HUES64 (cell line): ENCODE results near the gene SLC8B1.

ENCODE experiments used
- H3K27ac ChIP-seq: 2 replicates; pipeline ENCODE4 v1.7.0; 2013; ENCODE audit warnings: low read depth, low read length, inconsistent platforms
- H3K27me3 ChIP-seq: 2 replicates; pipeline ENCODE4 v1.6.1; 2013; ENCODE audit warnings: mild to moderate bottlenecking, low read length; ENCODE audit not compliant: insufficient read depth
- H3K36me3 ChIP-seq: 2 replicates; pipeline ENCODE4 v1.6.1; 2013; ENCODE audit warnings: mild to moderate bottlenecking, low read length; ENCODE audit not compliant: insufficient read depth
- H3K4me1 ChIP-seq: 2 replicates; pipeline ENCODE4 v1.6.1; 2013; ENCODE audit warnings: mild to moderate bottlenecking, low read length, moderate library complexity; ENCODE audit not compliant: insufficient read depth
- H3K4me3 ChIP-seq: 2 replicates; pipeline ENCODE4 v1.5.1; 2013; ENCODE audit warnings: mild to moderate bottlenecking, low read length, moderate library complexity
- H3K9ac ChIP-seq: 2 replicates; pipeline ENCODE4 v1.6.1; 2013; ENCODE audit warnings: mild to moderate bottlenecking, low read depth, low read length
- H3K9me3 ChIP-seq: 2 replicates; pipeline ENCODE4 v1.6.1; 2013; ENCODE audit warnings: low read depth, low read length; ENCODE audit not compliant: insufficient read depth
- WGBS: fragments of 150-250, 120-280 bp; methylation state at CpG from one replicate; pipeline ENCODE4 v1.1.7; 2013; ENCODE audit warnings: missing lambda C conversion rate; 5-methylcytosine and 5-hydroxymethylcytosine counted together

Gene SLC8B1

GRCh38 chr12:113266106-113266895, 68.6 kb downstream of the SLC8B1 start:
- peaks cover 16% of the 10 kb centered on the region; the same call in 1 of the 2 replicates for H3K36me3 ChIP-seq
- H3K9me3 ChIP-seq = no peaks in the 10 kb centered on the region
- no peaks in the 10 kb centered on the region for H3K4me1 ChIP-seq
- no peak overlapping the region for H3K4me3 ChIP-seq
- 95% methylated on average over 23 of the region's 23 CpGs for whole genome bisulfite sequencing
- H3K27ac ChIP-seq = no peak overlapping the region
- H3K27me3 ChIP-seq = no peaks in the 10 kb centered on the region
- no peak overlapping the region for H3K9ac ChIP-seq

DNA sequence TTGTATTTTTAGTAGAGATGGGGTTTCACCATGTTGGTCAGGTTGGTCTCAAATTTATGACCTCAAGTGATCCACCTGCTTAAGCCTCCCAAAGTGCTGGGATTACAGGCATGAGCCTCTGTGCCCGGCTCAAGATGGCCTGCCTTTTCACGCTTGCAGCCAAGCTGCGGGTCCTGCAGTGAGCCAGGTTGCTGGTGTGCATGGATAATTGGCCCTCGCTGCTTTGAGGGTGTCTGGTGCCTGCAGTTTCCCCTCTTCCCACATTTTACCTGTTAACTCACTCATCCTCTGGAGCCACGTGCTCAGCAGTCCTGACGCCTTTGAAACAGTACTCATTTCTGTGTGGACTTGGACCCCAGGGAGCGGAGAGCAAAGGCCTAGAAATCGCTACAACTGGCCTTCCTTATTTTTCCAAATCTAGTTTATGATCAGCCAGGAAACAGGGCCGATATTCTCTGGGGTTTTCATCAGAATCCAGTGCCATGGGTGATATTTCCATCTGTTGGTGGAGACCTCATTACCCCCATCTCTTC, 71.4 kb downstream of the SLC8B1 start:
- H3K9me3 ChIP-seq = no peaks in the 10 kb centered on the region
- H3K27ac ChIP-seq = no peak overlapping the region
- no peak overlapping the region for H3K4me3 ChIP-seq
- no peaks in the 10 kb centered on the region for H3K27me3 ChIP-seq
- 96% methylated on average over 9 of the region's 9 CpGs for WGBS
- H3K36me3 ChIP-seq = peaks cover 9% of the 10 kb centered on the region; the same call in 1 of the 2 replicates
- H3K9ac ChIP-seq = no peak overlapping the region
- H3K4me1 ChIP-seq = peaks cover 5% of the 10 kb centered on the region; the same call in 1 of the 2 replicates

DNA sequence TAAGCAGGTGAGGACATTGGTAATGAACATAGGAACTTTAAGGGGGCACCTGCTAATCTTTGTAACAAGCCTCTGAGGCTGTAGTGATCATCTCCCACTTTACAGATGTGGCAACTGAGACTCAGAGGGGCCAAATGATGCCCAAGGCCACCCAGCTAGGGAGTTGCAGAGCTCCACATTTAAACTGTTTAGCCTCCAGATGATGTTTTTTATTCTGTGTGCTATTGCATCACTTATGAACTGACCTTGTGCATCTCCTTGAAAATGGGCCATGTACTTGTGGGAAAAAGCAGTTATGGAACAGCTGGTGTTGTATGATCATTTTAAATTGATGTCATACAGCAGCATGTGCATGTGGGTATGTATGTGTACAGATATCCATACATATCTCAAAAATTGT, 72.2 kb downstream of the SLC8B1 start:
- Histone ChIP-seq H3K4me1 (peaks cover 5% of the 10 kb centered on the region; the same call in 1 of the 2 replicates), H3K9ac (no peak overlapping the region), H3K4me3 (no peak overlapping the region), H3K36me3 (peaks cover 6% of the 10 kb centered on the region; the same call in 1 of the 2 replicates), H3K9me3 (no peaks in the 10 kb centered on the region), H3K27ac (no peak overlapping the region), H3K27me3 (no peaks in the 10 kb centered on the region)

- H3K27me3 ChIP-seq = no peaks in the 10 kb centered on the region
- H3K36me3 ChIP-seq = peaks cover 5% of the 10 kb centered on the region; the same call in 1 of the 2 replicates
- no peak overlapping the region for H3K9ac ChIP-seq
- 90% methylated on average over 4 of the region's 6 CpGs for whole genome bisulfite sequencing
- no peak overlapping the region for H3K4me3 ChIP-seq
- H3K9me3 ChIP-seq = no peaks in the 10 kb centered on the region
- H3K4me1 ChIP-seq = peaks cover 5% of the 10 kb centered on the region; the same call in 1 of the 2 replicates
- H3K27ac ChIP-seq = no peak overlapping the region
Measured at GRCh38 chr12:113261847-113262470, 73.0 kb downstream of the SLC8B1 start.

- Histone ChIP-seq H3K27ac (no peak overlapping the region), H3K9ac (no peak overlapping the region), H3K9me3 (no peaks in the 10 kb centered on the region), H3K4me3 (no peak overlapping the region), H3K4me1 (peaks cover 5% of the 10 kb centered on the region; the same call in 1 of the 2 replicates), H3K27me3 (no peaks in the 10 kb centered on the region), H3K36me3 (no peaks in the 10 kb centered on the region)
- 94% methylated on average over 12 of the region's 12 CpGs for WGBS
Measured at GRCh38 chr12:113260636-113261300, 74.1 kb downstream of the SLC8B1 start.

DNA sequence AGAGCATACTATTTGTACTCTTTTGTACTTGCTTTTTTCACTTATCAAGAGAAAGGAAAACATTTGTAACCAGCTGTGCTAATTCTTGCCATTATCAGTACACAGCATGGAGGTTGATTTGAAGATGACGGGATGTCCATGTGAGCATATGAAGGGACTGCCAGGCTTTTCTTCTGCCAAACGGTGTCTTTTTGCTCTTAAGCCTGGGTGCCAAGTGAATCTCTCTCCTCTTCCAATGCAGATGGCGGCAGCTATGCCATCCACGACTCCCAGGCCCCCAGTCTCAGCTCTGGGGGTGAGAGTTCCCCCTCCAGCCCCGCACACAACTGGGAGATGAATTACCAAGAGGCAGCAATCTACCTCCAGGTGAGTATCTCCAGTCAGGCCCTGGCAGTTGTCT, 74.8 kb downstream of the SLC8B1 start:
- Histone ChIP-seq H3K4me1 (peaks cover 5% of the 10 kb centered on the region; the same call in 1 of the 2 replicates), H3K27ac (no peak overlapping the region), H3K4me3 (no peak overlapping the region), H3K27me3 (no peaks in the 10 kb centered on the region), H3K9me3 (no peaks in the 10 kb centered on the region), H3K36me3 (no peaks in the 10 kb centered on the region), H3K9ac (no peak overlapping the region)
- WGBS = 87% methylated on average over 5 of the region's 5 CpGs

GRCh38 chr12:113257564-113257963, 77.3 kb downstream of the SLC8B1 start:
- Histone ChIP-seq H3K9me3 (no peaks in the 10 kb centered on the region), H3K9ac (no peak overlapping the region), H3K4me3 (no peak overlapping the region), H3K4me1 (peaks cover 5% of the 10 kb centered on the region; the same call in 1 of the 2 replicates), H3K36me3 (no peaks in the 10 kb centered on the region), H3K27ac (no peak overlapping the region), H3K27me3 (no peaks in the 10 kb centered on the region)

DNA sequence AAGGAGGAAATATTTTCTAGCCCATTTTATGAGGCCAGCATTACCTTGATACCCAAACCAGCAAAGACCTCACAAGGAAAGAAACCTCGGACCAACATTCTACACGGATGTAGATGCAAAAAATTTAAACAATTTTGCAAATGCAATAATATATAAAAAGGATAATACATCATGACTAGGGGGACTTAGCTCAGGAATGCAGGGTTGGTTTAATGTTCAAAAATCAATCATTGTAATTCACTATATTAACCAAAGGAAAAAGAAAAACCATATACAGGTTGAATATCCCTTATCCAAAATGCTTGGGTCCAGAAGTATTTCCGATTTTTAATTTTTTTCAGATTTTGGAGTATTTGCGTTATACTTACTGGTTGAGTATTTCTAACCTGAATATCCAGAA, 80.6 kb downstream of the SLC8B1 start:
- H3K27me3 ChIP-seq = no peaks in the 10 kb centered on the region
- H3K9ac ChIP-seq = no peak overlapping the region
- H3K4me3 ChIP-seq = no peak overlapping the region
- WGBS = 89% methylated on average over 2 of the region's 4 CpGs
- H3K36me3 ChIP-seq = no peaks in the 10 kb centered on the region
- no peaks in the 10 kb centered on the region for H3K9me3 ChIP-seq
- H3K4me1 ChIP-seq = peaks cover 2% of the 10 kb centered on the region; the same call in 1 of the 2 replicates
- H3K27ac ChIP-seq = no peak overlapping the region

GRCh38 chr12:113253532-113254285, 81.2 kb downstream of the SLC8B1 start:
- no peaks in the 10 kb centered on the region for H3K36me3 ChIP-seq
- H3K9ac ChIP-seq = no peak overlapping the region
- H3K9me3 ChIP-seq = no peaks in the 10 kb centered on the region
- no peak overlapping the region for H3K27ac ChIP-seq
- H3K4me3 ChIP-seq = no peak overlapping the region
- no peaks in the 10 kb centered on the region for H3K27me3 ChIP-seq
- WGBS = 100% methylated on average over 3 of the region's 5 CpGs
- no peaks in the 10 kb centered on the region for H3K4me1 ChIP-seq

- Histone ChIP-seq H3K4me1 (peaks cover 3% of the 10 kb centered on the region; the same call in 1 of the 2 replicates), H3K27ac (no peak overlapping the region), H3K27me3 (no peaks in the 10 kb centered on the region), H3K4me3 (no peak overlapping the region), H3K9ac (no peak overlapping the region), H3K36me3 (no peaks in the 10 kb centered on the region), H3K9me3 (no peaks in the 10 kb centered on the region)
- 93% methylated on average over 10 of the region's 10 CpGs for WGBS
Measured at GRCh38 chr12:113252494-113252893, 82.4 kb downstream of the SLC8B1 start.
